NCI-H446 (cell line): ENCODE results near the gene PCDHA5.

Experiments used
- DNase-seq, 2 experiments: peaks; one replicate each; lab custom pipeline; 2025; lab: John Stamatoyannopoulos, UW

Gene PCDHA5

DNA sequence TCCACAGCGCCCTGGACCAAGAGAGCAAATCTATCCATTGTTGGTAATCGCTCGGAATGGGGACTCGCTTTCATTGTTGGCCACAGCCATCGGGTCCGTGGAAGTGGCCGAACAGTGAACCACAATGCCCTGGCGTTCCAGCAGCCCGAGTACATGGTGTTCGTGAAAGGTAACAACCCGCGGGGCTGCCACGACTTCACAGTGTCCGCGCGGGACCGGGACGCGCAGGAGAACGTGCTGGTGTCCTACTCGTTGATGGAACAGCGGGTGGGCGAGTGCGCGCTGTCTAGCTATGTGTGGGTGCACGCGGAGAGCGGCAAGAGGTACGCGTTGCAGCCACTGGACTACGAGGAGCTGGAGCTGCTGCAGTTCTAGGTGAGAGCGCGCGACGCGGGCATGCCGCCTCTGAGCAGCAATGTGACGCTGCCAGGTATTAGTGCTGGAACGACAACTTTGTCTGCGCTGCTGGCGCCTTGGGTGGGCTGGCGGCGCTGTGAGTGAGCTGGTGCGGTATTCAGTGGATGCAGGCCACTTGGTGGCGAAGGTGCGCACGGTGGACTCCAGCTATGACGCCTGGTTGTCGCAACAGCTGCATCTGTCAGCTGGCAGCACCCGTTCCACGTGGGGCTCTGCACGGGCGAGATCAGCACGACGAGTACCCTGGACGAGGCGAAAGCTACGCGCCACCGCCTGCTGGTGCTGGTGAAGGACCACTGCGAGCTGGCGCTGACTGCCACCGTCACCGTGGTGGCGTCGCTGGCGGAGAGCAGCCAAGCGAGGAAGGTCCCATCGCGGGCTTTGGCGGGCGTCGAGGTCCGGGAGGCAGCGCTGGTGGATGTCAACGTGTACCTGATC lies 41.3 kb downstream of the PCDHA5 start:
- no peak for DNase-seq

DNA sequence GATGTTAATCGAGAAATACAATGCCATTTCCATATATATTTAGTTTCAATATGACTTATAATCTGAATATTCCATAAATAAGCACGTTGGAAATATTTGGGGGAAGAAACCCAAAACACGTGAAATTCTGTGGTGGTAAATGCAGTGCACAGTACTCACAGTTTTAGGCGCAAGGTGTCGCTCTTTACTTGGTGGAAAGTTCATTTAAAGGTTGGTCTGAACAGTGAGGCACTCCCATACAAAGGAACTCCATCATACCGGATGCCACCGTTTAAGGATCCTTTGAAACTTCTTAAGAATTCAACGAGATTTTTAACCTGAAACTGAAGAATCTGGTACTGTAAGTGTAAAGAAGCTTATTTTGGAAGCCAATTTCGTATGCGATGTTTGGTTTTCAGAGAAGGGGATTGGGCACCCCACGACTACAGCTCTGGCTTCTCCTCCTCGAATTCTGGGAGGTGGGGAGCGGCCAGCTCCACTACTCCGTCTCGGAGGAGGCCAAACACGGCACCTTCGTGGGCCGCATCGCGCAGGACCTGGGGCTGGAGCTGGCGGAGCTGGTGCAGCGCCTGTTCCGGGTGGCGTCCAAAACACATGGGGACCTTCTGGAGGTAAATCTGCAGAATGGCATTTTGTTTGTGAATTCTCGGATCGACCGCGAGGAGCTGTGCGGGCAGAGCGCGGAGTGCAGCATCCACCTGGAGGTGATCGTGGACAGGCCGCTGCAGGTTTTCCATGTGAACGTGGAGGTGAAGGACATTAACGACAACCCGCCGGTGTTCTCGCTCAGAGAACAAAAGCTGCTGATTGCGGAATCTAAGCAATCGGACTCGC lies 47.5 kb downstream of the PCDHA5 start, which contains the start of gene PCDHA11:
Gene PCDHA11, plus strand, starts transcription at position 237 of the 834 bp plus-strand sequence. Its CDS starts 147 bp downstream, at position 384.
- no peak for DNase-seq

DNA sequence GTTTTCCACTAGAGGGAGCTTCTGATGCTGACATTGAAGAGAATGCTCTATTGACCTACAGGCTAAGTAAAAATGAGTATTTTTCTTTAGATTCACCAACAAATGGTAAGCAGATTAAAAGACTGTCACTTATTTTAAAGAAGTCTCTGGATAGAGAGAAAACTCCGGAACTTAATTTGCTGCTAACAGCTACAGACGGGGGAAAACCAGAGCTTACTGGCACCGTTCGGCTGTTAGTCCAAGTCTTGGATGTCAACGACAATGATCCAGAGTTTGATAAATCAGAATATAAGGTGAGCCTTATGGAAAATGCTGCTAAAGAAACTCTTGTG lies 48.1 kb downstream of the PCDHA5 start:
- DNase-seq: no peak

DNA sequence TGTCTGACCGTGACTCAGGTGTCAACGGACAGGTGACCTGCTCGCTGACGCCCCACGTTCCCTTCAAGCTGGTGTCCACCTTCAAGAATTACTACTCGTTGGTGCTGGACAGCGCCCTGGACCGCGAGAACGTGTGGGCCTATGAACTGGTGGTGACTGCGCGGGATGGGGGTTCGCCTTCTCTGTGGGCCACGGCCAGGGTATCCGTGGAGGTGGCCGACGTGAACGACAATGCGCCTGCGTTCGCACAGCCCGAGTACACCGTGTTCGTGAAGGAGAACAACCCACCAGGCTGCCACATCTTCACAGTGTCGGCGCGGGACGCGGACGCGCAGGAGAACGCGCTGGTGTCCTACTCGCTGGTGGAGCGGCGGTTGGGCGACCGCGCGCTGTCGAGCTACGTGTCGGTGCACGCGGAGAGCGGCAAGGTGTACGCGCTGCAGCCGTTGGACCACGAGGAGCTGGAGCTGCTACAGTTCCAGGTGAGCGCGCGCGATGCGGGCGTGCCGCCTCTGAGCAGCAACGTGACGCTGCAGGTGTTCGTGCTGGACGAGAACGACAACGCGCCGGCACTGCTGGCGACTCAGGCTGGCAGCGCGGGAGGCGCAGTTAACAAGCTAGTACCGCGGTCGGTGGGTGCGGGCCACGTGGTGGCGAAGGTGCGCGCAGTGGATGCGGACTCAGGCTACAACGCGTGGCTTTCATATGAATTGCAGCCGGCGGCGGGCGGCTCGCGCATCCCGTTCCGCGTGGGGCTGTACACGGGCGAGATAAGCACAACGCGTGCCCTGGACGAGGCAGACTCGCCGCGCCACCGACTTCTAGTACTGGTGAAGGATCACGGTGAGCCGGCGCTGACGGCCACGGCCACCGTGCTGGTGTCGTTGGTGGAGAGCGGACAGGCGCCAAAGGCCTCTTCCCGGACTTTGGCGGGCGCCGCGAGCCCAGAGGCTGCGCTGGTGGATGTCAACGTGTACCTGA lies 49.1 kb downstream of the PCDHA5 start:
- no peak for DNase-seq
